HUES48 (cell line): Measurements from ENCODE around the gene MTMR3.

Source experiments
- H3K27ac ChIP-seq: one replicate; pipeline ENCODE4 v1.7.0; 2013; ENCODE audit warnings: low read depth, low read length, inconsistent platforms
- H3K27me3 ChIP-seq: 2 replicates; pipeline ENCODE4 v1.6.1; 2013; ENCODE audit warnings: mild to moderate bottlenecking, low read length; ENCODE audit not compliant: control insufficient read depth, insufficient read depth
- H3K36me3 ChIP-seq: 2 replicates; pipeline ENCODE4 v1.6.1; 2013; ENCODE audit warnings: low read length; ENCODE audit not compliant: control insufficient read depth, insufficient read depth
- H3K4me1 ChIP-seq: 2 replicates; pipeline ENCODE4 v1.6.1; 2013; ENCODE audit warnings: mild to moderate bottlenecking, low read length; ENCODE audit not compliant: control insufficient read depth, insufficient read depth
- H3K4me3 ChIP-seq: 2 replicates; pipeline ENCODE4 v1.5.1; 2013; ENCODE audit warnings: mild to moderate bottlenecking, low read depth, low read length
- H3K9ac ChIP-seq: 2 replicates; pipeline ENCODE4 v1.6.1; 2013; ENCODE audit warnings: mild to moderate bottlenecking, low read depth, low read length, moderate library complexity
- H3K9me3 ChIP-seq: 2 replicates; pipeline ENCODE4 v1.6.1; 2013; ENCODE audit warnings: low read length; ENCODE audit not compliant: control insufficient read depth, insufficient read depth

Gene MTMR3

DNA sequence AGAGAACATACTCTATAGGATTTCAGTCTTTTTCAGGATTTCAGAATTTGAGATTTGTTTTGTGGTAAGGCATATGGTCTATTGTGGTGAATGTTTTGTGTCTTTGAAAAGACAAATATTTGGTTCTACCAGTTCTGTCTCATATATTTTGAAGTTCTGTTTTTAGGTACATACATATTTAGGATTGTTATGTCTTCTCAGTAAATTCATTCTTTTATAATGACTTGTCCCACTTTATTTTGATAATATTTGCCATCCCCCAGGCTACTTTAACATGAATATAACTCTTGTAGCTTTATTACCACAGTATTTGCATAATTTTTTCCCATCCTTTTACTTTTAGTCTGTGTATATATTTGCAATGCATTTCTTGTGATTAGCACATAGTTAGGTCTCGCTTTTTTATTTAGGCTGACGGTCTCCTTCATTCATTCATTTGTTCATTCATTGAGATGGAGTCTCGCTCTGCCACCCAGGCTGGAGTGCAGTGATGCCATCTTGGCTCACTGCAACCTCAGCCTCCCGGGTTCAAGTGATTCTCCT lies 32.1 kb downstream of the MTMR3 start:
- H3K36me3 ChIP-seq: no peaks in the 10 kb centered on the region
- H3K9me3 ChIP-seq: no peaks in the 10 kb centered on the region
- H3K4me1 ChIP-seq: peaks cover 68% of the 10 kb centered on the region
- no peak overlapping the region for H3K4me3 ChIP-seq
- no peaks in the 10 kb centered on the region for H3K27me3 ChIP-seq
- no peak overlapping the region for H3K9ac ChIP-seq
- H3K27ac ChIP-seq: peak overlapping the region; percentile 89

- Histone ChIP-seq H3K27ac (peak overlapping the region; percentile 42), H3K4me1 (peaks cover 68% of the 10 kb centered on the region), H3K9me3 (no peaks in the 10 kb centered on the region), H3K27me3 (no peaks in the 10 kb centered on the region), H3K9ac (no peak overlapping the region), H3K4me3 (no peak overlapping the region), H3K36me3 (no peaks in the 10 kb centered on the region)
Measured at GRCh38 chr22:29916007-29916544, 33.1 kb downstream of the MTMR3 start.

GRCh38 chr22:29917052-29917902 lies 34.3 kb downstream of the MTMR3 start:
- H3K27me3 ChIP-seq: no peaks in the 10 kb centered on the region
- H3K4me1 ChIP-seq: peaks cover 67% of the 10 kb centered on the region
- H3K9me3 ChIP-seq: no peaks in the 10 kb centered on the region
- H3K4me3 ChIP-seq: peak overlapping the region; percentile 7; the same call in 1 of the 2 replicates
- H3K36me3 ChIP-seq: no peaks in the 10 kb centered on the region
- no peak overlapping the region for H3K9ac ChIP-seq
- H3K27ac ChIP-seq: peak overlapping the region; percentile 53

GRCh38 chr22:29925402-29925801 lies 42.4 kb downstream of the MTMR3 start:
- no peaks in the 10 kb centered on the region for H3K36me3 ChIP-seq
- no peak overlapping the region for H3K27ac ChIP-seq

DNA sequence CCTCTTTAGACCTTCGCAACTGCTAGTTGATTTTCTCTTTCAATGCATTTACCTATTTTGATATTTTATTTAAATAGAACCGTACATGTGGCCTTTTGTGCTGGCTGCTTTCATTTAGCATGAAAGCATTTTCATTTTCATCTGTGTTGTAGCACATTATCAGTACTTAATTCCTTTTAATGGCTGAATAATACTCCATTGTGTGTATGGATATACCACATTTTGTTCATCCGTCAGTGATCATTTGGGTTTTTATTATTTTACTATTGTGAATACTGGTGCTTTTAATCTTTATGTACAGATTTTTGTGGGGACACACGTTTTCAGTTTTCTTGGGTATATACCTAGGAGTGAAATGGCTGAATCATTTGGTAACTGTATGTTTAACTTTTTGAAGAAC lies 43.1 kb downstream of the MTMR3 start:
- Histone ChIP-seq H3K4me1 (peaks cover 13% of the 10 kb centered on the region; the same call in 1 of the 2 replicates), H3K27me3 (no peaks in the 10 kb centered on the region), H3K4me3 (no peak overlapping the region), H3K9me3 (peaks cover 6% of the 10 kb centered on the region; the same call in 1 of the 2 replicates), H3K36me3 (no peaks in the 10 kb centered on the region), H3K27ac (no peak overlapping the region), H3K9ac (no peak overlapping the region)

More at GRCh38 chr22:29925402-29925801, 42.4 kb downstream of the MTMR3 start:
- Histone ChIP-seq H3K27me3 (no peaks in the 10 kb centered on the region), H3K9ac (no peak overlapping the region), H3K4me1 (peaks cover 15% of the 10 kb centered on the region; the same call in 1 of the 2 replicates), H3K9me3 (peaks cover 6% of the 10 kb centered on the region; the same call in 1 of the 2 replicates), H3K4me3 (no peak overlapping the region)

- Histone ChIP-seq H3K4me1 (peaks cover 3% of the 10 kb centered on the region; the same call in 1 of the 2 replicates), H3K4me3 (no peak overlapping the region), H3K36me3 (no peaks in the 10 kb centered on the region), H3K27ac (no peak overlapping the region), H3K9ac (no peak overlapping the region), H3K9me3 (no peaks in the 10 kb centered on the region), H3K27me3 (no peaks in the 10 kb centered on the region)
Measured at GRCh38 chr22:29932136-29932535, 49.2 kb downstream of the MTMR3 start.

GRCh38 chr22:29933619-29934018 lies 50.6 kb downstream of the MTMR3 start:
- H3K27me3 ChIP-seq: no peaks in the 10 kb centered on the region
- no peaks in the 10 kb centered on the region for H3K9me3 ChIP-seq
- H3K4me3 ChIP-seq: no peak overlapping the region
- H3K9ac ChIP-seq: no peak overlapping the region
- H3K36me3 ChIP-seq: no peaks in the 10 kb centered on the region
- no peak overlapping the region for H3K27ac ChIP-seq
- peaks cover 5% of the 10 kb centered on the region for H3K4me1 ChIP-seq

DNA sequence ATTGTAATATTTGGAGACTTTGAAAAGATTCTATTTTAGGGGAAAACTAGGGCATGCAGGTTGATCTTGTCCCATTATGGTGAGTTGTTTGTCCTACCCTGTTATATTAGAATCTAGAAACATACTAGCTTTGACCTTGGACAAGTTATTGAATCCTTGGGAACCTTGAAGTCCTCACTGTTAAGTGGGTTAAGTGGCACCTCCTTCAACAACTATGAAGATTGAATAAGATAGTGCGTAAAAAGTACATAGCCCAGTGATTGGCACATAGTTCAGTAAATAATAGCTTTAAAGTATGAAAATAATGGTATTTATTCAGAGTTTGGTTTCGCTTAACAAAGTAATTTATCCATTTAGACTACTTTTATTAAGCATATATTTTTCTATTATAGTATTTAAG lies 51.6 kb downstream of the MTMR3 start:
- no peak overlapping the region for H3K9ac ChIP-seq
- no peaks in the 10 kb centered on the region for H3K27me3 ChIP-seq
- peaks cover 5% of the 10 kb centered on the region for H3K4me1 ChIP-seq
- H3K36me3 ChIP-seq: no peaks in the 10 kb centered on the region
- no peak overlapping the region for H3K4me3 ChIP-seq
- H3K27ac ChIP-seq: no peak overlapping the region
- H3K9me3 ChIP-seq: no peaks in the 10 kb centered on the region

DNA sequence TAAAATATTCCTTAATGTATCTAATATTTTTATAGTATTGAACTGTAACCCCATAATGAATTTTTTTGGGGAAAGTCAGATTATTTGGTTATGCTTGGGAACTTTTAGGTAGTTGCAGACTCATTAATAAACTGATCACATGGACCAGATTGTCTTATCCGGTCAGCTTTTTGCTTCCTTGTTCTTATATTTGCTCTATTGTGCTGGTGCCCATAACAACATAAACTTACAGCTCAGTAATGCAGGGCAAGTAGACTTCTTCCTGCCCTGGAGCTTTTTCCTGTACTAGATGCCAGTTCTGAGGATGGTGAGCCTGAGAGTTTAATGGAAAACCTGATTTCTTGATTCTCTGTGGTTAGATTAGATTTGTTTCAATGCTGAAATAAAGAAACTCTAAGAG lies 53.2 kb downstream of the MTMR3 start:
- Histone ChIP-seq H3K4me1 (peaks cover 5% of the 10 kb centered on the region), H3K36me3 (no peaks in the 10 kb centered on the region), H3K9ac (no peak overlapping the region), H3K27me3 (no peaks in the 10 kb centered on the region), H3K27ac (no peak overlapping the region), H3K9me3 (no peaks in the 10 kb centered on the region), H3K4me3 (no peak overlapping the region)

GRCh38 chr22:29937940-29938693 lies 55.1 kb downstream of the MTMR3 start:
- Histone ChIP-seq H3K9ac (no peak overlapping the region), H3K36me3 (no peaks in the 10 kb centered on the region), H3K27ac (no peak overlapping the region), H3K4me3 (no peak overlapping the region), H3K4me1 (peaks cover 5% of the 10 kb centered on the region), H3K9me3 (0 out of 2 replicates have a peak, but pooled peaks cover 7% of the 10 kb centered on the region), H3K27me3 (no peaks in the 10 kb centered on the region)
